SK-N-SH (cell line): Measurements from ENCODE around the gene MYL6B. TPM values are rescaled to one million over a fixed set of nuclear protein-coding genes. Genes with fewer than 3 reads are reported as not detected.
A peak's percentile ranks its signal among the peaks of the same experiment; 100 is the strongest.

Experiments
- CTCF ChIA-PET: fragments of 300-600, 350-600 bp; formaldehyde crosslinking; extraction: SDS; loops from one replicate; lab custom pipeline; 2021; lab: Yijun Ruan, JAX
- POLR2A ChIA-PET: fragments of 350-600 bp; sonication (Branson Sonifier 250); formaldehyde crosslinking; extraction: SDS; loops from one replicate; lab custom pipeline; 2020; ENCODE audit warnings: antibody characterized with exemption, inconsistent platforms; lab: Yijun Ruan, JAX
- DNase-seq: peaks from one replicate; pipeline ENCODE4 v3.0.0; 2012
- H2AFZ ChIP-seq: fragments of 200-600 bp; sonication (generic); 2 replicates; pipeline ENCODE4 v1.8.1; 2016; ENCODE audit warnings: antibody characterized with exemption, mild to moderate bottlenecking, low read depth
- H3F3A ChIP-seq: fragments of 200-600 bp; sonication (generic); replicated peaks from 2 replicates; pipeline ENCODE3; 2016; ENCODE audit warnings: antibody characterized with exemption, mild to moderate bottlenecking; ENCODE audit not compliant: insufficient read depth
- H3K27ac ChIP-seq, 2 experiments: fragments of 200-500 bp in 1 of 2; fragments of 200-600 bp in 1 of 2; sonication (Bioruptor generic) in 1 of 2; sonication (generic), shearing (Covaris generic) in 1 of 2; 2 replicates each; pipeline versions ENCODE4 v1.5.1 to v1.6.1; 2014 to 2016; ENCODE audit warnings: low read depth in 2 of 2, inconsistent platforms in 1 of 2, low read length in 1 of 2, mild to moderate bottlenecking in 1 of 2, mixed read lengths in 1 of 2
- H3K27me3 ChIP-seq: fragments of 200-600 bp; sonication (generic), shearing (Covaris generic); 2 replicates; pipeline ENCODE4 v1.6.1; 2016; ENCODE audit warnings: mixed run types; ENCODE audit not compliant: insufficient read depth
- H3K36me3 ChIP-seq, 2 experiments: fragments of 200-500 bp in 1 of 2; fragments of 200-600 bp in 1 of 2; sonication (Bioruptor generic) in 1 of 2; sonication (generic) in 1 of 2; replicated peaks in 1 of 2; 2 replicates each; pipeline versions ENCODE3 to v1.5.1; 2014 to 2016; ENCODE audit warnings: low read length in 1 of 2, mild to moderate bottlenecking in 1 of 2; ENCODE audit not compliant: insufficient read depth in 2 of 2, control insufficient read depth in 1 of 2
- H3K4me1 ChIP-seq, 2 experiments: fragments of 200-500 bp in 1 of 2; fragments of 200-600 bp in 1 of 2; sonication (Bioruptor generic) in 1 of 2; sonication (generic), shearing (Covaris generic) in 1 of 2; 2 replicates each; pipeline versions ENCODE4 v1.5.1 to v1.6.1; 2014 to 2016; ENCODE audit warnings: low read depth in 1 of 2, low read length in 1 of 2, mixed run types in 1 of 2; ENCODE audit not compliant: insufficient read depth in 2 of 2, control insufficient read depth in 1 of 2
- H3K4me2 ChIP-seq: fragments of 200-600 bp; sonication (generic), shearing (Covaris generic); 2 replicates; pipeline ENCODE4 v1.6.1; 2017; ENCODE audit warnings: mixed run types
- H3K4me3 ChIP-seq, 2 experiments: fragments of 200-500 bp in 1 of 2; fragments of 200-600 bp in 1 of 2; sonication (Bioruptor generic) in 1 of 2; sonication (generic), shearing (Covaris generic) in 1 of 2; 2 replicates each; pipeline versions ENCODE4 v1.5.1 to v1.8.1; 2014 to 2016; ENCODE audit warnings: low read depth in 2 of 2, inconsistent platforms in 1 of 2, low read length in 1 of 2, mild to moderate bottlenecking in 1 of 2, mixed read lengths in 1 of 2, moderate library complexity in 1 of 2
- H3K79me2 ChIP-seq: fragments of 200-600 bp; sonication (generic); 2 replicates; pipeline ENCODE4 v1.8.1; 2017; ENCODE audit warnings: mild to moderate bottlenecking; ENCODE audit not compliant: insufficient read depth
- H3K9ac ChIP-seq: fragments of 200-600 bp; sonication (generic); 2 replicates; pipeline ENCODE4 v1.6.1; 2017; ENCODE audit warnings: mixed run types
- H3K9me2 ChIP-seq: fragments of 200-600 bp; sonication (generic); 2 replicates; pipeline ENCODE4 v1.6.1; 2017; ENCODE audit warnings: mixed run types
- H3K9me3 ChIP-seq: fragments of 200-600 bp; sonication (generic); 2 replicates; pipeline ENCODE4 v1.6.1; 2017; ENCODE audit warnings: mixed run types, mild to moderate bottlenecking, moderate library complexity
- H4K20me1 ChIP-seq: fragments of 200-600 bp; sonication (generic); 2 replicates; pipeline ENCODE4 v1.6.1; 2017; ENCODE audit warnings: mild to moderate bottlenecking, mixed run types; ENCODE audit not compliant: insufficient read depth
- FOSL2 ChIP-seq: IDR thresholded peaks from 2 replicates; pipeline ENCODE4 v1.4.0; 2012; ENCODE audit warnings: low read depth, mild to moderate bottlenecking, moderate library complexity, borderline replicate concordance
- RFX5 ChIP-seq: IDR thresholded peaks from 2 replicates; pipeline ENCODE4 v1.6.1; 2012; ENCODE audit warnings: mild to moderate bottlenecking, improper control_type of control experiment, low read length
- SIN3A ChIP-seq: IDR thresholded peaks from 2 replicates; pipeline ENCODE4 v1.6.1; 2012; ENCODE audit warnings: low read depth, mild to moderate bottlenecking, low read length, moderate library complexity, borderline replicate concordance
- USF1 ChIP-seq: IDR thresholded peaks from 2 replicates; pipeline ENCODE4 v1.4.0; 2012; ENCODE audit warnings: low read depth, borderline replicate concordance
- ZBTB33 ChIP-seq: IDR thresholded peaks from 2 replicates; pipeline ENCODE4 v1.4.0; 2012; ENCODE audit warnings: low read depth, borderline replicate concordance
- WGBS: methylation state at CpG from one replicate; pipeline ENCODE4 v1.1.6; 2017; ENCODE audit warnings: low lambda C conversion rate; 5-methylcytosine and 5-hydroxymethylcytosine counted together
- polyA plus RNA-seq, 3 experiments: library from polyadenylated mRNA; depleted of rRNA; stranded (reverse); fragments of >200 nt; gene quantifications; 2 replicates each; pipeline ENCODE4 v1.2.3, GENCODE V29; 2012

The MYL6B gene
- polyA plus RNA-seq, 1 of the 3 experiments (the other 2 are of a cell fraction) = 234 TPM

- CTCF ChIA-PET = interaction anchor here (0.6 to 16.0 kb wide), 18 partner anchors 8 to 138 kb away, joined by 3 to 272 read pairs (median 5); partner anchors contain the start of genes ANKRD52, ESYT1, MYL6 and MYL6B
- Histone ChIP-seq H3K9me3 (no peaks in the 10 kb centered on the region), H3K79me2 (peaks cover 62% of the 10 kb centered on the region), H3K9me2 (no peaks in the 10 kb centered on the region), H3K4me3 (no peak overlapping the region), H3K27ac (peak overlapping the region in 1 of 2 experiments; percentile 42; a peak in 1 of 4 replicates), H4K20me1 (peaks cover 3% of the 10 kb centered on the region; the same call in 1 of the 2 replicates), H3K9ac (no peak overlapping the region), H3K27me3 (no peaks in the 10 kb centered on the region), H3K36me3 (peaks cover 11 to 25% of the 10 kb centered on the region in 2 experiments), H3K4me2 (0 out of 2 replicates have a peak overlapping the region, but pooled peaks have one; percentile 93), H3K4me1 (peaks cover 16 to 19% of the 10 kb centered on the region in 2 experiments; a peak in 3 of 4 replicates), H3F3A (peaks cover 31% of the 10 kb centered on the region), H2AFZ (no peak overlapping the region)
- POLR2A ChIA-PET = interaction anchor here (1.0 to 1.5 kb wide), 4 partner anchors 8 to 70 kb away, joined by 3 to 5 read pairs (median 4); partner anchors contain the start of gene ESYT1
- TF ChIP-seq FOSL2 (peak; percentile 21; the same call in 1 of the 2 replicates), SIN3A (no peak)
- DNase-seq = no peak
- WGBS = 96% methylated on average over 17 of the region's 17 CpGs
Measured at GRCh38 chr12:56120158-56120846, 32.1 kb upstream of the MYL6B start.

GRCh38 chr12:56121204-56121870 lies 31.1 kb upstream of the MYL6B start:
- Histone ChIP-seq H3K4me2 (no peak overlapping the region), H3K27ac (no peak overlapping the region), H3K36me3 (peaks cover 14 to 25% of the 10 kb centered on the region in 2 experiments), H3K9me3 (no peaks in the 10 kb centered on the region), H3K9me2 (no peaks in the 10 kb centered on the region), H3K79me2 (peaks cover 65% of the 10 kb centered on the region), H3K27me3 (no peaks in the 10 kb centered on the region), H3K4me1 (peaks cover 13 to 19% of the 10 kb centered on the region in 2 experiments), H3K4me3 (no peak overlapping the region), H2AFZ (no peak overlapping the region), H3F3A (peaks cover 39% of the 10 kb centered on the region), H4K20me1 (peaks cover 3% of the 10 kb centered on the region; the same call in 1 of the 2 replicates), H3K9ac (no peak overlapping the region)
- 97% methylated on average over 10 of the region's 11 CpGs for WGBS
- POLR2A ChIA-PET = interaction anchor here (0.6 kb wide), 1 partner anchor 26 kb away, joined by 3 read pairs; no protein-coding TSS in a partner anchor
- no peak for DNase-seq
- CTCF ChIA-PET = interaction anchor here (0.6 to 16.0 kb wide), 4 partner anchors 30 to 1012 kb away, joined by 3 to 272 read pairs (median 3); partner anchors contain the start of gene SMARCC2
- TF ChIP-seq RFX5 (no peak), ZBTB33 (no peak), USF1 (no peak)
